ENCODE data around the gene SUN5. TPM values are rescaled to one million over a fixed set of nuclear protein-coding genes. Genes with fewer than 3 reads are reported as not detected.

SUN5 gene
- total and polyA plus RNA-seq, 7 donors = not detected

- Histone ChIP-seq H3K9me3 (no peaks in the 10 kb centered on the region), H3K36me3 (ENCODE audit: insufficient read depth in 1 of 2, low read depth in 1 of 2) (no peaks in the 10 kb centered on the region), H3K27ac (no peak overlapping the region), H3K27me3 (ENCODE audit: insufficient read depth in 3 of 3, low read length in 2 of 3) (peaks cover 0 to 42% (median 2%) of the 10 kb centered on the region in 3 donors), H3K4me3 (no peak overlapping the region), H3K4me1 (no peaks in the 10 kb centered on the region)
- no peak for TF ChIP-seq CTCF (IDR thresholded peaks at IDR 0.05)
- intact Hi-C loops (cut with DNase I) = no loop called here
- WGBS, 3 donors = 52 to 66% (median 63%) methylated on average over 13 to 14 of the region's 14 CpGs
- no peak for DNase-seq
- no peak for ATAC-seq
Observed at GRCh38 chr20:33018169-33018931, 14.1 kb upstream of the SUN5 start.

GRCh38 chr20:33017542-33017941, 13.3 kb upstream of the SUN5 start:
- H3K4me3 ChIP-seq = no peak overlapping the region
- 76 to 81% (median 79%) methylated on average over 7 of the region's 7 CpGs for WGBS, 3 donors
- H3K27ac ChIP-seq = no peak overlapping the region
- no peak for TF ChIP-seq CTCF (IDR thresholded peaks at IDR 0.05)
- H3K9me3 ChIP-seq = no peaks in the 10 kb centered on the region
- ATAC-seq (no peak), DNase-seq (no peak)
- intact Hi-C loops (cut with DNase I) = no loop called here
- no peaks in the 10 kb centered on the region for H3K4me1 ChIP-seq
- no peaks in the 10 kb centered on the region for H3K36me3 ChIP-seq (ENCODE audit: insufficient read depth in 1 of 2, low read depth in 1 of 2)
- peaks cover 0 to 38% (median 2%) of the 10 kb centered on the region in 3 donors for H3K27me3 ChIP-seq (ENCODE audit: insufficient read depth in 3 of 3, low read length in 2 of 3)

GRCh38 chr20:33016581-33017109, 12.4 kb upstream of the SUN5 start:
- Histone ChIP-seq H3K27ac (no peak overlapping the region), H3K4me3 (no peak overlapping the region), H3K36me3 (ENCODE audit: insufficient read depth in 1 of 2, low read depth in 1 of 2) (no peaks in the 10 kb centered on the region), H3K4me1 (no peaks in the 10 kb centered on the region), H3K9me3 (no peaks in the 10 kb centered on the region), H3K27me3 (ENCODE audit: insufficient read depth in 3 of 3, low read length in 2 of 3) (peaks cover 0 to 45% (median 2%) of the 10 kb centered on the region in 3 donors)
- no peak for ATAC-seq
- 40 to 54% (median 45%) methylated on average over 7 of the region's 7 CpGs for WGBS, 3 donors
- intact Hi-C loops (cut with DNase I) = no loop called here
- no peak for DNase-seq
- no peak for TF ChIP-seq CTCF (IDR thresholded peaks at IDR 0.05)

GRCh38 chr20:33015700-33016580, 11.7 kb upstream of the SUN5 start:
- H3K27ac ChIP-seq = no peak overlapping the region
- no peaks in the 10 kb centered on the region for H3K9me3 ChIP-seq
- no peaks in the 10 kb centered on the region for H3K36me3 ChIP-seq (ENCODE audit: insufficient read depth in 1 of 2, low read depth in 1 of 2)
- no peaks in the 10 kb centered on the region for H3K4me1 ChIP-seq
- H3K4me3 ChIP-seq = no peak overlapping the region
- TF ChIP-seq CTCF (IDR thresholded peaks at IDR 0.05) = no peak
- intact Hi-C loops (cut with DNase I) = no loop called here
- no peak for DNase-seq
- ATAC-seq = no peak
- WGBS, 3 donors = 53 to 59% (median 56%) methylated on average over 15 of the region's 15 CpGs
- H3K27me3 ChIP-seq (ENCODE audit: insufficient read depth in 3 of 3, low read length in 2 of 3) = peaks cover 0 to 48% (median 2%) of the 10 kb centered on the region in 3 donors

Measured in psoas muscle (tissue), 8 donors.